ENCODE measurements around the gene TCTN2.

- TF ChIP-seq CTCF (IDR thresholded peaks at IDR 0.05) (no peak), POLR2A (IDR thresholded peaks at IDR 0.05) (no peak)
Measured at GRCh38 chr12:123726244-123726643, 55.3 kb downstream of the TCTN2 start.

Data from Peyer's patch (tissue), 4 donors.